ENCODE data around the gene PLEKHG4B. TPM values are rescaled to one million over a fixed set of nuclear protein-coding genes. Genes with fewer than 3 reads are reported as not detected.
A peak's percentile ranks its signal among the peaks of the same experiment; 100 is the strongest.
"Not testable (repeated sequence)": the region's sequence is repeated elsewhere in the genome, so short reads cannot be mapped to it uniquely, and the experiment has no call there.

The PLEKHG4B gene
- total RNA-seq, 1 donor from 2014 or later = not detected

DNA sequence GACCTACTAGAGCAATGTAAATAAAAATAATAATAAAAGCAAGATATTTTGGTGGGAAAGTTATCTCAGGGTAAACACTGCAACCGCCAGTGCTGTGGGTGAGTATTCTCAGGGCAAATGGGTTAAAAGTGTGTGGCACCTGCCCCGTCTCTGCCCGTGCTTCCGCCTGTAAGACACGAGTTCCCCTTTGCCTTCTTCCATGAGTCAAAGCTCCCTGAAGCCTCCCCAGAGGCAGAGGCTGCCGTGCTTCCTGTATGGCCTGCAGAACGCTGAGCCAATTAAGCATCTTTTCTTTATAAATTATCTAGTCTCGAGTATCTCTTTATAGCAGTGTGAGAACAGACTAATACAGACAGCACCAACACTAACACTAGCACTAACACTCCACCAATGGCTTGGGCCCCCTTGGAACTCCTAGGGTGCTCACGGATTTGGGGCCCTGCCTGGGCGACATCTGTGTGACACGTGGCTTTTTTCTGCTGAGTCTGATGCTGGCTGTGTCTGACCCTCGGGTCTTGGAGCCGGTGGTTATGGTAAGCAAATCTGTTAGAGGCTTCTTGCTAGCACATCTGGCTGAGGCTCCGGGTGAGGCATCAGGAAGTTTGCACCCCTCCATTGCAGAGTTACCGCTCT, 10.6 kb downstream of the PLEKHG4B start:
- H3K4me3 ChIP-seq (ENCODE audit: low read depth, low read length) = no peak overlapping the region
- no peaks in the 10 kb centered on the region for H3K36me3 ChIP-seq (ENCODE audit: control insufficient read depth, insufficient read depth, low read length)
- DNase-seq (ENCODE audit: low read depth) (no peak), FAIRE-seq (no peak)
- no peaks in the 10 kb centered on the region for H3K27me3 ChIP-seq (ENCODE audit: control insufficient read depth, insufficient read depth, low read length)
- TF ChIP-seq, protein P1, sequence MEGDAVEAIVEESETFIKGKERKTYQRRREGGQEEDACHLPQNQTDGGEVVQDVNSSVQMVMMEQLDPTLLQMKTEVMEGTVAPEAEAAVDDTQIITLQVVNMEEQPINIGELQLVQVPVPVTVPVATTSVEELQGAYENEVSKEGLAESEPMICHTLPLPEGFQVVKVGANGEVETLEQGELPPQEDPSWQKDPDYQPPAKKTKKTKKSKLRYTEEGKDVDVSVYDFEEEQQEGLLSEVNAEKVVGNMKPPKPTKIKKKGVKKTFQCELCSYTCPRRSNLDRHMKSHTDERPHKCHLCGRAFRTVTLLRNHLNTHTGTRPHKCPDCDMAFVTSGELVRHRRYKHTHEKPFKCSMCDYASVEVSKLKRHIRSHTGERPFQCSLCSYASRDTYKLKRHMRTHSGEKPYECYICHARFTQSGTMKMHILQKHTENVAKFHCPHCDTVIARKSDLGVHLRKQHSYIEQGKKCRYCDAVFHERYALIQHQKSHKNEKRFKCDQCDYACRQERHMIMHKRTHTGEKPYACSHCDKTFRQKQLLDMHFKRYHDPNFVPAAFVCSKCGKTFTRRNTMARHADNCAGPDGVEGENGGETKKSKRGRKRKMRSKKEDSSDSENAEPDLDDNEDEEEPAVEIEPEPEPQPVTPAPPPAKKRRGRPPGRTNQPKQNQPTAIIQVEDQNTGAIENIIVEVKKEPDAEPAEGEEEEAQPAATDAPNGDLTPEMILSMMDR (IDR thresholded peaks at IDR 0.05; ENCODE audit: insufficient read depth, low read length, severe bottlenecking) = no peak

DNA sequence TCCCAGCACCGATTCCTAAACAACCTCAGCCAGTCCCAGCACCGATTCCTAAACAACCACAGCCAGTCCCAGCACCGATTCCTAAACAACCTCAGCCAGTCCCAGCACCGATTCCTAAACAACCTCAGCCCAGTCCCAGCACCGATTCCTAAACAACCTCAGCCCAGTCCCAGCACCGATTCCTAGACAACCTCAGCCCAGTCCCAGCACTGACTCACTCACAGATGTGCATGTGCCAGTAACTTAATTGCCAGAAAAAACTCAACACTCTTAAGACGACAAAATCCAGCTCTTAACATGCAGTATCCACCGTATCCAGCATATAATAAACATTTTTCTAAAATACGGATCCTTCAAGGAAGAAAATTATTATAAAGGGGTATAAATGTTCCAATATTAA, 12.1 kb downstream of the PLEKHG4B start:
- FAIRE-seq; DNase-seq (ENCODE audit: low read depth); H3K4me3 ChIP-seq (ENCODE audit: low read depth, low read length); H3K36me3 ChIP-seq (ENCODE audit: control insufficient read depth, insufficient read depth, low read length); H3K27me3 ChIP-seq (ENCODE audit: control insufficient read depth, insufficient read depth, low read length): not testable (repeated sequence)

DNA sequence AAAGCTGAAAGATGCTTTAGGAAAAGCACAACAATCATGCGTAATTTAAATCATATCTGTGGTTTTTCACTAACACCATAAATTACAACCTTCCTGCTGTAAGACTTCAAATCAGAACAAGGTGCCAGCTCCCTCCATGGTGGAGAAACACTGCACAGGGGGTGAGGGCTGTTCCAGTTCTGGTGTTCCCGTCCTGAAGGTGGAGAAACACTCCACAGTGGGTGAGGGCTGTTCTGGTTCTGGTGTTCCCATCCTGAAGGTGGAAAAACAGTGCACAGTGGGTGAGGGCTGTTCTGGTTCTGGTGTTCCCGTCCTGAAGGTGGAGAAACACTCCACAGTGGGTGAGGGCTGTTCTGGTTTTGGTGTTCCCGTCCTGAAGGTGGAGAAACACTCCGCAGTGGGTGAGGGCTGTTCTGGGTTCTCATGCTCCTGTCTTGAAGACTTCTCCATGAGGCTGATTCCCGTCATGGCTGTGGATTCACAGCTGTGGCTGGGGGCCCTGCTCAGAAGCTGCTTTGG, 12.9 kb downstream of the PLEKHG4B start:
- no peak overlapping the region for H3K4me3 ChIP-seq (ENCODE audit: low read depth, low read length)

DNA sequence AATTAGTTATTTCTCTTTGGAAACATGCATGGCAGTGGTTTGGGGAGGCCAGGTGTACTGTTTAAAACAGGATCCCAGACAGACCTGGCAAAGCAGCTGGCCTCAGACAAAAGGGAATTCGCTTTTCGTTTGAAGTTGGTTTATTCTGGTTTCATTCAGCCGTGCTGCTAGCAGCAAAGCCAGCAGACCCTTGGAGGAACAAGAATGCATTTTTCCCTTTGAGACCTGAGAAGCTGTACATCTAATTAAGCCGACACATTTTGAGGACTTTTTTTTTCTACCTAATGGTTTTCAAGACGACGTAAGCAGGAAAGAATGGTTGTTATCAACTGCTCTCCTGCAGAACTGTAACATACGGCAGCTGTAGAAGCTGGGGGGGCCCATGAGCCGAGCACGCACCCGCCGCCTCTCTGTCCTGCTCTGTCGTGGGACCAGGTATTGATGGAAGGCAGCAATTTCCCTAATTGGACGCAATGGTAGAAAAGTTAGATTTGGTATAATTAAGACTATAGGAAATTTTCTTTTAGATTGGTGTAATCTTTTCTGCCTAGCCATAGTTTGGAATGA, 13.6 kb downstream of the PLEKHG4B start:
- FAIRE-seq = no peak
- no peak for DNase-seq (ENCODE audit: low read depth)
- Histone ChIP-seq H3K36me3 (ENCODE audit: control insufficient read depth, insufficient read depth, low read length) (no peaks in the 10 kb centered on the region), H3K4me3 (ENCODE audit: low read depth, low read length) (no peak overlapping the region), H3K27me3 (ENCODE audit: control insufficient read depth, insufficient read depth, low read length) (no peaks in the 10 kb centered on the region)
- TF ChIP-seq, protein P1 (IDR thresholded peaks at IDR 0.05; ENCODE audit: insufficient read depth, low read length, severe bottlenecking) = no peak

More for the DNA sequence above, 12.9 kb downstream of the PLEKHG4B start:
- DNase-seq (ENCODE audit: low read depth) (no peak), FAIRE-seq (peak; percentile 28)
- Histone ChIP-seq H3K27me3 (ENCODE audit: control insufficient read depth, insufficient read depth, low read length) (no peaks in the 10 kb centered on the region), H3K36me3 (ENCODE audit: control insufficient read depth, insufficient read depth, low read length) (no peaks in the 10 kb centered on the region)
- TF ChIP-seq, protein P1 (IDR thresholded peaks at IDR 0.05; ENCODE audit: insufficient read depth, low read length, severe bottlenecking) = no peak

DNA sequence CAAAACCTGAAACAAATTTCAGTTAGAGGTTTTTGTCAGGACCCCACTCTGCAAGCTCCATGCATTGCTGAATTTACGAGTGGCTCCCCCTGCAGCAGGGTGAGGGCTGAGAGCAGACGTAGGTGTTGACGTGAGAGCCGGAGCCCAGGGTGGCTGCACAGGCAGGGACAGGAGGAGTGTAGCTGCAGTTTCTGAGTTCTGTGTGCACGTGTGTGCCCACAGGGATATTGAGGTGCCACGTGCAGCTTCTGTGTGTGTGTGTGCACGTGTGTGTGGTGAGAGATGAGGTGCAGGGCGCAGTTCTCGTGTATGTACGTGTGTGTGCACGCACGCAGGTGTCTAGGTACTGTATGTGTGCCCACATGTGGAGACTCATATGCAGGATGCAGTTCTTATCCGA, 14.6 kb downstream of the PLEKHG4B start:
- TF ChIP-seq, protein P1 (IDR thresholded peaks at IDR 0.05; ENCODE audit: insufficient read depth, low read length, severe bottlenecking) = no peak
- no peaks in the 10 kb centered on the region for H3K36me3 ChIP-seq (ENCODE audit: control insufficient read depth, insufficient read depth, low read length)
- FAIRE-seq (no peak), DNase-seq (ENCODE audit: low read depth) (no peak)
- H3K4me3 ChIP-seq (ENCODE audit: low read depth, low read length) = no peak overlapping the region
- H3K27me3 ChIP-seq (ENCODE audit: control insufficient read depth, insufficient read depth, low read length) = no peaks in the 10 kb centered on the region

DNA sequence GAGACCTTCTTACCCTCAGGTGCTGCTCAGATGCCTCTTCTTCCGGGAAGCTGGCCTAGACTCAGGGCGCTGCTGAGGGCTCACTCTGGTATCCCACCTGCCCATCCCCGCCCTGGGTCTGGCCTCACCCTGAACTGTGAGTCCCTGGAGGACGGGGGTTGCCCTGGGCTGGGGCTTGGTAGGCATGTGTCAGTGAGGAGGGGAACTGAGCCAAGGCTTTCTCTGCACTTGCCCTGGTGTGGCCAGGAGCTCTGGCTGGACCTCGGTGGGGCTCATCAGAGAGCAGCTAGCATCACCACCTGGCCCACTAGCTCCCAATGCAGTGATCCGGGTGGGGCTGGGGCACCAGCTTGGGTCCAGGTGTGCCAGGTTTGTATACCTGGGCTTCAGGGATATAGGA, 15.6 kb downstream of the PLEKHG4B start:
- no peak for FAIRE-seq
- DNase-seq (ENCODE audit: low read depth) = no peak
- Histone ChIP-seq H3K4me3 (ENCODE audit: low read depth, low read length) (no peak overlapping the region), H3K27me3 (ENCODE audit: control insufficient read depth, insufficient read depth, low read length) (no peaks in the 10 kb centered on the region), H3K36me3 (ENCODE audit: control insufficient read depth, insufficient read depth, low read length) (no peaks in the 10 kb centered on the region)
- TF ChIP-seq, protein P1 (IDR thresholded peaks at IDR 0.05; ENCODE audit: insufficient read depth, low read length, severe bottlenecking) = no peak
